Suppressor macrophage treated with lipopolysaccharide for 1 hour (primary cell): ENCODE measurements around the gene C4orf50.

Source experiments
- DNase-seq, 3 donors: peaks; one replicate each; pipeline ENCODE4 v3.0.0-alpha.2; 2020 to 2022

C4orf50 gene

DNA sequence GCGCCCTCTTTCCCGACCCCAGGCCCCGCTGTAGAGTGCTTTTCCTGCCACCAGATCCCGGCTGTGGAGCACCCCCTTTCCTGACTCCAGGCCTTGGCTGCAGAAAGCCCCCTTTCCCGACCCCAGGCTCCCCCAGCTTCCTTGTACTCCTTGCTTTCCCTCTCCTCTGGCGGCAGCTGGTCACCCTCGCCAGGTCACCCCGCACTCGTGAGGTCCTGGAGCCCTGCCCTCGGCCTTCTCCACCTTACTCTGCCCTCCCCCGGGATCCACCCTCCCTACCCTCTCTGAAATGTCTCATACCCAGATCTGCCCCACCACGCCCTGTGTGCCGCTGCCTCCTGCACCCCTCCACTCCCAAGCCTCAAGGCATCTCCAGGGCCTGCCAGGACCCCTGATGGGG, 25.0 kb upstream of the C4orf50 start:
- DNase-seq, result no peak

DNA sequence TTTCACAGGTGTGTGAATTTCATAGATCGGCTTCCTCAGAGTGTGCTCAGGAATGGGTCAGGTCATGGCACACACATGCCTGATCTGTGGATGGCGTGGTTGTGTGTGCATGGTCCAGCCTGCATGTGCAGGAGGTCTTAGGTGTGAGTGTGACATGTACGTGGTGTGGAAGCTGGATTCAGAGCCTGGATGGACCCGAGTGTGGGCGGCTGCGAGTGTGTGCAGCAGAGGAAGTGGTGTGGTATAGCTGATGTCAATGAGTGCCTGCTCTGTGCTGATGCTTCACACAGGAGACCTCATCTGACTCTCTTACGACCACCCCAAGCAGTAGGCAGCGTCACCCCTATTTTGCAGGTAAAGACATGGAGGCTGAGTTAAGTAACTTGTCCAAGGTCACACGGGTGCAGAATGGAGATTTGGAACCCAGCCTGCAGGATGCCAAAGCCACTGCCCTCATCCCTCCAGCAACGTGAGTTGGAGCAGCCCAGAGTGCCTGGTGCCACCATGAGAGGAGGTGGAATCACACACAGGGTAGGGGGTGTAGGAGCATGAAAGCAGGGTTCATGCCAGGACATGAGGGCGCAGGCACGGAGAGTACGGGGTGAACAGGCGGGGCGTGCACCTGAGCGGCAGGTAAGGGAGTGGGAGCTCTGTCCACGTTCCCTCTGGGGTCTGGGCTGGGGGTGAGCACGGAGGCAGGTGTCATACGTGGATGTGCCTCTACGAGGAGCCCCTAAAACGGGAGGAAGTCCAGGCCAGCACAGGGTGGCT, 24.2 kb upstream of the C4orf50 start:
- DNase-seq, result no peak

DNA sequence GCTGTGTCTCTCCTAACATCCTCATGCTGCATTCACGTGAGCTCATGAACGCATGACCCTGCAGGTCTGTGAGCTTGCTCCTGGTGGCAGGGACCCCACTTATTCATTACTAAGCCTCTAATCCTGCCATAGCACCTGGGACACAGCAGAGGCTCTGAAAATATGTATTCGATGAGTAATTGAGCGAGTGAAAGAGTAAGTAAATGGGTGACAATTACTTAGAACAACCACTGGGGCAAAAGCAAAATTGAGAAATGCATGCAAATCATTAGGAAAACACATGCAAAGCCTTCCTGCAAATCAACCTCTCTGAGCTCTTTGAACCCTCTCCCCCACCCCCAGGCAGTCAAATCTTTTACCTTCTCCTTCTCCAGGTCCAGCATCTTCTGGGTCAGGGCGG, 23.6 kb upstream of the C4orf50 start:
- DNase-seq, result no peak

DNA sequence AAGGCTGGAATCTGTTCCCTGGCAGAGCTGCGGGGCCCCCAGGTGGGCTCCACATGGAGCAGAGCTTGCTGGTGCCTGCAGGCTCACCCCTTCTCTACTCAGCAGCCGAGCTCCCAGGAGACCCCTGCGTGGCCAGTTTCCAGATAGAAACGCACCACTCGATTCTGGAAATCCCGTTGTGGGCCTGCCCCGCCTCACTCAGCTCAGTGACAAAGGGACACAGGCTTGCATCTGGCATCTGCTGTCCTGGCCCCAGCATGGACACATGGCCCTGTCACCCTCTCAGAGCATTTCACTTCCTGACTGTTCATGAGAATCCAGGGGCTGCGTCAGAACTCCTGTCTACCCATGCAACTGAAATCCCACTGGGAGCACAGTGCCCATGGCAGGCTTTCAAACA, 20.5 kb upstream of the C4orf50 start:
- no peak for DNase-seq

DNA sequence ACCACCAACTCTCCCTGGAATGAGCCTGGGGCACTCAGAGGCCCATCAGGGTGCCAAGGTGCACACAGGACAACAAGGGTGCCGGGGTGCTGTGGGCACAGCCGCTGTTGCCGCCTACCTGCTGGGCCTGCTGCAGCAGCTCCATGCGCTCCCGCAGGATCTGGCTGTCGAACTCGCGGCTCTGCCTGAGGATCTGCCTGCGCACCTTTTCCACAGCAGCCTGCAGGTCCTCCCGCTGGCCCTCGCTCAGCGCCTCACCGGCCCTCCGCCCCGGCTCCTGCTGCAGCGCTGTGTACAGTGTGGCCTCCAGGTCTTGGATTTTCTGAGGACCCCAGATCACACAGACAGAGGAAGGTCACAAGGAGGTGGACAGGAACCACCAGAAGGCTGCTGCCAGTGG, 17.6 kb upstream of the C4orf50 start:
- DNase-seq, result no peak

DNA sequence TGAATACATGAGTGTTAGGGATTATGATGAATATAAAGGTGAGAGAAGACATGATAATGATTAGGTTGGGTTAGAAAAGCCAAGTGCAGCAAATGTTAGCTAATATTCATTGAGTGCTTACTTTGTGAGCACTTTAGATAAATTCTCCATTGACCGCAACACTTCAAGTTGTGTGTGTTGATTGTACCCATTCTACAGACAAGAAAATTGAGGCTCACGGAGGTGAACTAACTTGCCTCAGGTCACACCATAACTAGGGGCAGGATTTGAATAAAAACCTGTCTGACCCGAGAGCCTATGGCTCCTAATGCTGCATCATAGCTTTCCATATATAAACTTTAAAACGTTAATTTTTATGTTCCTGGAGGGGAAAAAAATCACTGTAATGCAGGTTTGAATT, 15.2 kb upstream of the C4orf50 start:
- no peak for DNase-seq

DNA sequence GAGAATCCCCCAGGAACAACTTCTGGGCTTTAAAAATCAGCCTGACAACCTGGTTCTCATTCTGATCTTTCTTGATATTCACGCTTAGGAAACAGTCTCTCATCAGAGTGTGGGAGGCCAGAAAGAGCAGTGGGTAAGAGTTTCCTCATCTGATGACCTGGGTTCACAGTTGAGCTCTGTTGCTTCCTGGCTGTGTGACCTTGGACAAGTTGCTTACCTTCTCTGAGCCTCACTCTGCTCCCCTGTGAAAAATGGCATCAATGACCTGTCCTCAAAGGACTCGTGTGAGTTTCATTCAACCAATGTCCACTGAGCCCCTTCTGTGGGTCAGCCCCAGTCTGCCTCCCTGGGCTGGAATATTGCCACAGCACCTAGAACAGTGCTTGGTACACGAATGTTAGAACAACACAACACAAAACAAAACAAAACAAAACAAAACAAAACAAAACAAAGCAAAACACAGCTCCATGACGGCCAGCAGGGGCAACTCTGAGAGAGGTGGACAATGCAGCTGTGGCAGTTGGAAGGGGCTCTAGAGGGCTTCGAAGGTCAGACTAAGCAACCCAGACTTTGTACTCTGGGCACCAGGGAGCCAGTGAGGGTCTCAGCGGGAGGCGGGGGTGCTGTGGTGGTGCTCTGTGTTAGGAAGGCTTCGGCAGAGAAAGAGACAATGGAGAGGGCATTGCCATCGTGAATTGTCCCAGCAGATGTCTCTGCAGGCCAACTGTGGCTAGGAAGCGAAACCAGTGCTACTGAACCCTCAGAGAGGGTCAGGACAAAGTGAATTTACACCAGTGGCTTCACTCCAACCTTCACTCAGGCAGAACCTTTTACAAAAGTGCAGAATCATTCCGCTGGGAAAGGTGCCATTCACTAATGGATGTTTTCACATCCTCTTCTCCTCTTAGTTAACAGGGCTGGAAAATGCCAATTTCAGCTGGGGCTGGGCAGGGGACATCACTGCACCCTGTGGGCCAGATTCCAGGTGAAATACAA, 14.3 kb upstream of the C4orf50 start:
- DNase-seq, result peak in 1 of 3 donors; percentile 7

DNA sequence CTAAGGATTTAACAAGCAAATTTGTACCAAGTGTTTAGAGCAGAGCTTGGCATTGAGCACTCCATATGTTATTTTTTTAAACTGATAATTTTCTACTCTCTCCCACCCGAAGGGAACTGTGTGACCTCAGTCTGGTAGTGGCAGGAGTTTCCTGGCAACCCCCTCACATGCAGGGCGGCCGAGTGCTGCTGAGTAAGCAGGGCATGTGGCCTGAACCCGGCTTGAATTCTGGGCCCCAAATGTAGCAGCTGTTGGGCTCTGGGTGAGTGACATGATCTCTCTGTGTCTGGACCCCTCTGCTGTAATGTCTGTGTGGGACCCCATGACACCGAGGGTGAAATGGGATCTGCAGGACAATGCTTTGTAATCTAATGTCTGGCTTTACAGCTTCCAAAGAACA, 13.6 kb upstream of the C4orf50 start:
- DNase-seq, result peak in 2 of 3 donors; percentile 20 to 25

DNA sequence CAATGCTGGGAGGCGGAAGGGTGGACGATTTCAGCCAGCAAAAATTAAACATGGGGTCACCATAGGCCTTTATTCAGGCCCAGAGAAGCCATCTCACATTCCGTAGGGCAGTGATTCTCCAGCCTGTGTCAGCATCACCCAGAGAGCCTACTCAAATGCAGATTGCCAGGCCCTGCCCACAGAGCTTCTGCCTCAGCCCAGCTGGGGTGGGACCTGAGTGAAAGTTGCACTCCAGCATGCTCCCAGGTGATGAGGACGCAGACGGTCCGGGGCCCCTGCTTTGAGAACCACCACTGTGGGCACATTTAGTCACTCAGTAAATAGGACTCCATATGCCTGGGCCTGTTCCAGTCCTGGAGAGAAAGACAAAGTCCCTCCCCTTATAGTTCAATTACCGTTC, 12.4 kb upstream of the C4orf50 start:
- no peak for DNase-seq

DNA sequence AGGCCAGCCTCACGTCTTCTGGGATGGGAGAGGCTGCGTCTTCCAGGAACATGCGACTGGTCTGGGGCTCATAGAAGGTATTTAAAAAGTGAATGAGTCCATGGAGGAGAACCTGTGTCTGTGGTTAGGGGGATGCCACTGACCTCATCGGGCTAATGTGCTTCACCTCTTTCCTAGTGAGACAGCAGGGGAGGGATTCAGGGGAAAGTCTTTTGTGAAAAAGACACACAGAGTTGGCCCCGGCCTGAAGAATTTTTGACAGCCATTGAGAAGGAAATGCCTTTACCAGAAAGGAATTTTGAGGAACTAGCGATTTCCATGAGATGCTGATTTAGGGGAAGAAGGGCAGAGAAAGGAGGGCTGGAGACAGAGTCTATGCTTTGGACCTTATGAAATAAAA, 11.0 kb upstream of the C4orf50 start:
- no peak for DNase-seq

DNA sequence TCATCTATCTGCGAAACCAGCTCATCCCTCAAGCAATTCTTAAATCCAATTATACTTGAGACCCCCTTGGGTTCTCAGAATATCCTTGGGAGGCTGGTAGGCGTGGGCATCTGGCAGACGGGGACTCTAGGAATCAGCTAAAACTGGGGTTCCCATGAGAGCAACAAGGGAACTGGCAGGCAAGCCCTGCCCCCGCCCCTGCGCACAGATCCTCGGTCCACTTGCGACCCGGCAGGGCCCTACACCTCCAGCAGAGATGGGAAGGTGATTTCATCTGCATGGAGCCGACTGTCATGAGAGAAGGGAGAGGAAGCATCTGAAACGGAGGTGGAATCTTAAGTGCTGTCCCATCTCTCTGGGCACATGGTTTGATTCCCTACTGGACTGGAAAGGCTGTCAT, 9.9 kb upstream of the C4orf50 start:
- DNase-seq, result no peak

DNA sequence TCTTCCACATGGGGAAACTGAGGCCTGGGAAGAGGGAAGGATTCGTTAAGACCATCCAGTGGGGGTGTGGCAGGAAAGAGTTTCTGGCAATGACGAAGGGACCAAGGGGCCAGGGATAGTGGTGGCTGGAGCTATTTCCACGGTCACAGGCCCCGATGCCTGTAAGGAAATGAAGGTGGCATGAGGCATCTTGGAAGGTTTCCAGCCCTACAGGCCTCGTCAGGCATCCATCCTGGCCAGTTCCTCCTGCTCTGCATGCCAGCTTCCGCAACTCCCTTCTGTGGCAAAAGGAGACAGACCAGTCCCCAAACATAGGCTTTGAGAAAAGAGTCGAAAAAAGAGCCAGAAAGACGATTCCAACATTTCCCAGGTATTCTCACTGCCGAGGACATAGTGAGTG, 9.2 kb upstream of the C4orf50 start:
- DNase-seq, result no peak

DNA sequence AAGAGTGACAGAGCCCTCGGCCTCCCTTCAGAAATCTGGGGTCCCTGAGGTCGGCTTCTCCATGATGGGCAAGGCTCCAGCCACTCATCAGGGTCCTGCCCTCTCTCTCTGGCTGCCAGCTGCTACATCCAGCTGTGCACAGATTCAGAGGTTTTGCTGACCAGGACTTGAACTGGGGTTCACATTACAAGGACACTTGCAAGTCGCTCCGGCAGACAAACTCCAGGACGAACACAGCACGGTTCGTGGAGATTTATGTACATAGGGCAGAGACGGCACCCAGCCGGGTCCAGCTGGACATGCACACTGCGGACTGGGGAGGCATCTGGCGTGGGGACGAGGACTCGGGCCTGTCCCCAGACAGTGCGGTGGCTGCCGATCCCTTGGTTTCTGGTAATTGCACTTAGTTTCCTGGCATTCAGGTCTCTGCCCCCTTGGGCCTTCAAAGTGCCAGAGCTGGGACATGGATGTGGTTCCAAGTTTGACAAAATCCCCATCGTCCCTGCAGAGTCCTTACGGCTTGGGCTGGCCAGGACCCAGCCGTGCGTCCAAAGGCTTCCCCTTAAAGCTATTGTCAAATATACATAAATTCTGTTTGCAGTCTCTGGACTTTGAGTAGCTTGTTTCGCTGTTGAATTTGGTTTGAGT, 6.2 kb upstream of the C4orf50 start:
- no peak for DNase-seq

DNA sequence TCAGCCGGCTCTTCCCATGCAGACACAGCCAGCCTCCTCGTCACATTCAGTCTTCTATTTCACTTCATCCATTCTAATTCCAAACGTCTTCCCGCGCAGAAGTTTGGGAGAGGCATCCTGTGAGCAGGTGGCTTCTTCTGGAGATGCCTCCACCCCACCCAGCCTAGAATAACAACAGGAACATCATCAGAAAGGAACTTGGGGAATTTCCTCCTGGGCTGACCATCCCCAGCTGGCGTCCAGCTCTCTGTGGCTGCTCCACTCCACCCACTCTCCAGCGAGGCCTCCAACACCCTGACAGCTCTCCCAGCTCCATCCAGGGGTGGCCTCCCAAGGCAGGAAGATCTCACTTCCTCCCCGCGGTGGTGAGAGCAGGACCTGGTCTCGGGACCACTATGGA, 5.5 kb upstream of the C4orf50 start:
- DNase-seq, result no peak

DNA sequence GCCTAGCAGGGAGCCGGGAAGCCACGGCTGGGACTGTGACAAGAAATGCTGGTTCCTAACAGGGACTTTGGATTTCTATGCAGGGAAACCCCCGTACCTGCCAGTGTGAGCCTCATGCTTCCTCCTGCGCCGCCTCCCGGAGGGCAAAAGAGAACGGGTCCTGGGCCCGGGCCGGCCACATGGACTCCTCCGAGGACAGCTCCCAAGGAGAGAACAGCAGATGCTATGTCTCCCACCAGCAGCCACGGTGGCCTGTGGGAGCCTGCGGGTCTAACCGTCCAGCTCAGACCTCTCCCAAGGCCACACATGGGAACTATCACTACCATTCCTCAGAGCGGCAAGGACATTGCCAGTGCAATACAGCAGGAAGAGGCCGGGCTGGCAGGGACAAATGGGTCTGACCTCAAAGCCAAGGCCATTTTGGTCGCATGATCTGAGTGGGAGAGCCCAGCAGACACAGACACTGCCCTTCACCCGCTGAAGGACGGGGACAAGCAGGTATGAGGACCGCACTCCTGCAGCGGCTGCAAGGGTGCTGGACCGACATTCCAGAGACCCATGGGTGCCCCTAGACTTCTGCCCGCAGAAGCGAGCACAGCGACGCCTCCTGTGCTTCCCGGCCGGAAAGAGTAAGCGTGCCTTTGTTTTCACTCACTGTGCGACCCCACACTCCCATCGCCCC, 4.5 kb upstream of the C4orf50 start:
- no peak for DNase-seq

DNA sequence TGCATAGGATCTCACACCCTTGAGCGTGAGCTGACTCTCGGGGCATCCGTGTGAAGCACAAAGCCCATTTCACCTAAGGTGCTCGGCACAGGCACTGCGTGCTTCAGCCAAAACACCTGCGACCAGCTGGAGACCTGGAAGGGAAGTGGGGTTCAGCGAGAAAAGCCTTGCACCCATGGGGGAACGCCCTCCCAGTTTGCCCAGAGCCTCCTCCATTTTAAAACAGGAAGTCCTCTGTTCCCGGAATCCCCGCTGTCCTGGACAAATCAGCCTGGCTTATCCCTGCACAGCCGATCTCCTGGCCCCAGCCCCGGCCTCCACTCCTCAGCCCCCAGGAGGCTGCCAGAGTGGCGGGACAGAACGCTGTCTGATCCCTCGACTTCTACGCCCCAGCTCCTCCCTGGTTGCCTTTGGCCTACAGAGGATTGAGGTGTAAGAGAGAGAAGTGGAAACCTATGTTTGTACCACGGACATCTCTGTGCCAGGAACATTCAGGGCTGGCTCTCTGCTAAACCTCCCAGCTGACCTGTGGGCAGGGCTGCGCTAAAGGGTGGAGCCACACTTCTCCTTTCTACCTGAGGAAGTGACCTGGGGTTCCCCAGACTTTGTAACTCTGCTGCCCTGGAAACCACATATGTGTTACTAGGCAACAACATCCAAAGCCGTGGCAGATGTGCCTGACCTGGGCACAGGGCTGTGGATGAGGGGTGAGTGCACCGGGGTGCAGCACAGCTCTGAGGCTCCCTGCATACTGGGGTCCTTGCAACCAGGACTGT, 3.8 kb upstream of the C4orf50 start:
- DNase-seq, result no peak

DNA sequence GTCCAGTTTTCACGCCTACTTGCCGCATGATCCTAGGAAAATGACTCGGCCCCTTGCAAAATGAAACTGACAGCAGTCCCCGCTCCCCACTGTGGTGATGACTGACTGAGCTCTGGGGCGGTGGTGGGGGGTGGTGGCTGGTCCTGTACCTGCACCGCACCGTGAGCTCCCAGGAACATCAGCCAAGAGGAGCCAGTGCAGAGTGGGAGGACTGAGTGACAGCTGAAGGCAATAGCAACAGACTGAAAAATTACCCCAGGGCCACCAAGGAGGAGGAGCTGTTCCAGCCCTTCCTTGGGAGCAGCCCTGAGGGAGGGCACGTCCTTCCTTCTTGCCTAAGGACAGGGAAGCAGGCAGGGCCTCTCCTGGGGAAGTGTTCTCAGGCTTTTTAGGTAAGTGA, 2.4 kb upstream of the C4orf50 start:
- DNase-seq, result no peak

DNA sequence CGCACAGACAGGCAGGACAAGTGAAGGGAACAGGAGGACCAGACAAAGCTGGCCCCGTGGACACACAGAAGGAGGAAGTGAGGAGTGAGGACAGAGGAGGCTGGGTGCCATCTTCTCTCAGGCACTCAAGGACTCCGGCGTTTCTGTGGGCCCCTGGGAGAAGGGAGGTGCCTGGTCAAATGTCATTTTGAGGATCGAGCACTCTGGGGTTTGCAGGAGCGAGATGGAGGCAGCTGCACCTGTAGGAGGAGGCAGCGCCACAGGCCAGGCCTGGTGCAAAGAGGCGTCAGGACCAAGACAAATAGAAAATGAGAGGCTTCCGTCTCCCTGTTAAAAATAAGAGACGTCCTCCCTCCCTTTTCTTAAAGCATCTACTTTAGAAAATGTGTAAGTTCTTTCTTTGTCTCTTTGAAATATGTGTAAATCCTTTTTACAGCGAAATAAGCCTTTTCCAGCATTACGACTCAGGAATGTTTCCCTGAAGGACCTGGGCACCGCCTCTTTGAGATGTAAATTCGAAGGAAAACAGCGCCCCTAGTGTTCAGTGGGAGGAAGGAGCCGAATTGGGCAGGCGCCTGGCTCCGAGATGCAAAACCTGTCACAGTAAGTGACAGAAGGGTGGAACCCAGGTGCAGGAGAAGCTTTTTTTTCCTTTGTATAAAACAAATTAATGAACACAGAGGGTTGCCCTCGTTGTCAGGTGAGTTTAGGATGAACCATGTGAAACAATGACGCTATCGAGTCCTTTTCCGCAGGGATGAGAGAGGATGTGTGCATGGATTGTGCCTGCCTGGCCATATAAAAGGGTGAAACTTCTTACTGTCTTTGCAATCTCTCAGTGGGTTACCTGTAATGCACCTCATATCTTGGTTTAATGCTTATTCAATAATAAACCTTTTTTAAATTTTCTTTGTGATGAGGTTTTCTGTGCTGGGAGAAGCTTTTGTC, 1.4 kb upstream of the C4orf50 start:
- DNase-seq, result peak; percentile 65 to 77 (median 72)

DNA sequence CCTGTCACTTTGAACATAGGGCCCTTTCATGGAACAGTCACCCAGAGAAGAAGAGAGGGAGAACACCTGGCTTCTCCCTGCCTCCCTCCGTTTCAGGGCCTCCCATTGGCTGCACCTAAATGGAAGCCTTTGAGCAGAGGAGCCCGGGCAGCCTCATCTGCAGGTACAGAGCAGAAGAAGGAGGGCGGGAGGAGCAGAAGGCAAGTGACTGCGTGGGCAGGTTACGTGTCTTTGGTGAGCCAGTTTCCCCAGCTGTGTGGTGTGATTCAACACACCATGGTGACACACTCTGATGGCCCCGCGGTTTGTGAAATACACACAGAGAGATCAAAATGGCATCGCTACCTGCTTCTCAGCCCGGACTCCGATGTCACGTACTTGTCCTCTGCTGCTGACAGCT, 431 bp downstream of the C4orf50 start:
- DNase-seq, result no peak

DNA sequence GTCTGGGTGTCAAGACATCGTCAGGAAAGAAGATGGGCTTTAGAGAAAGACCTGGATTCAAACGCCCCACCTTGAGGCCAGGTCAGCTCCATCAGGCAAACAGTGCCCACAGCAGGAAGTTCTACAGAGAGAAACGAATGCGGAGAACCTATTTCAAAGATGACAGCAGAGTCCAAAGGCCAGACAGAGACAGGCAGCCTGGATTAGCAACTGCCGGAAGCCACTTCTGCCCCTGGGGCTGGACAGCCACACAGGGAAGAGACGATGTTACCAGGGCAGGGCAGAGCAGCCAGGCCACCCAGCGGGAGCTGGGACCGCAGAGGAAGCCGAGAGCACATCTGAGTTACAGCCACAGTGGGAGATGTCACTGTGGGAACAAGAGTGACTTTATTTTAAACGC, 1.2 kb downstream of the C4orf50 start:
- DNase-seq, result no peak

DNA sequence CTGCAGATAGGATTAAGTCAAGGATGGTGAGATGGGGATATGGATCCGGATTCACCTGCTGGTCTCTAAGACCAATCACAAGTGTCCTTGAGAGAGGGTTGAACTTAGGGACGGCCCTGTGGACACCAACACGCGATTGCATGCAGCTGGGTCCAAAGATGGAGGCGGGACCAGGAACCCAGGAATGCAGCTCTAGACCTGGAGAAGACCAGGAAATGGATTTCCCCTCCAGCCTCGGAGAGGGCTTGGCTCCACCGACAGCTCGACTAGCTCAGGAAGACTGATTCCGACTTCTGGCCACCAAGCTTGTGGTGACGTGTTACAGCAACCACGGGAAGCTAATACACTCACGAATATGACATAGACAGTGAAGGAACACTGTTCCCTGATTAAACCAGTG, 4.7 kb downstream of the C4orf50 start:
- DNase-seq, result no peak
